A673 (cell line): ENCODE results near the gene KIF22. TPM values are rescaled to one million over a fixed set of nuclear protein-coding genes. Genes with fewer than 3 reads are reported as not detected.

Experiments
- BruUV-seq: library from RNA; stranded (reverse); fragments of 400-500 nt; replicated peaks from 2 replicates; lab custom pipeline; 2021; lab: Mats Ljungman, UMichigan
- CTCF ChIA-PET: fragments of 300-600 bp; sonication (Branson Sonifier 250); formaldehyde crosslinking; loops from one replicate; lab custom pipeline; 2022; ENCODE audit warnings: antibody characterized with exemption; lab: Charles Lee
- POLR2A ChIA-PET: fragments of 300-600 bp; sonication (Branson Sonifier 250); formaldehyde crosslinking; loops from one replicate; lab custom pipeline; 2022; ENCODE audit warnings: antibody characterized with exemption; ENCODE audit not compliant: low non-redundant PET; lab: Charles Lee
- DNase-seq: peaks from one replicate; pipeline ENCODE4 v3.0.0-alpha.2; 2015; ENCODE audit warnings: low spot score
- H3K27ac ChIP-seq: fragments of 200-600 bp; sonication (generic); 2 replicates; pipeline ENCODE4 v1.5.1; 2016; ENCODE audit warnings: mixed run types, low read depth, mild to moderate bottlenecking, mixed read lengths, antibody characterized with exemption, low read length; ENCODE audit not compliant: poor library complexity, severe bottlenecking
- H3K27me3 ChIP-seq: fragments of 200-600 bp; sonication (generic); replicated peaks from 2 replicates; pipeline ENCODE4 v1.6.1; 2017; ENCODE audit warnings: mixed run types, low read depth, mild to moderate bottlenecking, mixed read lengths, antibody characterized with exemption, low read length; ENCODE audit not compliant: insufficient read depth, poor library complexity
- H3K36me3 ChIP-seq: fragments of 200-600 bp; sonication (generic); 2 replicates; pipeline ENCODE4 v1.6.1; 2016; ENCODE audit warnings: mixed run types, mild to moderate bottlenecking, mixed read lengths, antibody characterized with exemption, low read length; ENCODE audit not compliant: insufficient read depth, poor library complexity, severe bottlenecking
- H3K4me1 ChIP-seq: fragments of 200-600 bp; sonication (generic); 2 replicates; pipeline ENCODE4 v1.6.1; 2017; ENCODE audit warnings: mixed run types, mild to moderate bottlenecking, mixed read lengths, antibody characterized with exemption, low read length; ENCODE audit not compliant: insufficient read depth, poor library complexity, severe bottlenecking
- H3K4me3 ChIP-seq: fragments of 200-600 bp; sonication (generic); 2 replicates; pipeline ENCODE4 v1.5.1; 2016; ENCODE audit warnings: low read depth, mixed run types, mild to moderate bottlenecking, mixed read lengths, low read length; ENCODE audit not compliant: poor library complexity, severe bottlenecking
- H3K9me3 ChIP-seq: fragments of 200-600 bp; sonication (generic); 2 replicates; pipeline ENCODE4 v1.6.1; 2016; ENCODE audit warnings: mixed run types, low read depth, mild to moderate bottlenecking, mixed read lengths, antibody characterized with exemption, low read length; ENCODE audit not compliant: poor library complexity, severe bottlenecking
- CTCF ChIP-seq: fragments of 300-800, 200-600 bp; sonication (generic); conservative IDR thresholded peaks from 2 replicates; pipeline ENCODE4 v1.5.1; 2017; ENCODE audit warnings: low read depth, mild to moderate bottlenecking, antibody characterized with exemption, low read length, moderate library complexity, mixed read lengths
- EZH2 ChIP-seq: fragments of 200-600 bp; sonication (generic); IDR thresholded peaks from 2 replicates; pipeline ENCODE4 v1.6.1; 2017; ENCODE audit warnings: borderline replicate concordance, low read depth, mild to moderate bottlenecking, mixed read lengths, antibody characterized with exemption, low read length; ENCODE audit not compliant: poor library complexity, severe bottlenecking
- intact Hi-C: fragments of 100-400 bp; cut with micrococcal nuclease; formaldehyde crosslinking; loops from one replicate; pipeline ENCODE4 v1.10.0; 2022; ENCODE audit not compliant: unreplicated experiment
- total RNA-seq: library from RNA; stranded (reverse); gene quantifications from 2 replicates; pipeline ENCODE4 v1.2.3, GENCODE V29; 2021

KIF22 gene
- total RNA-seq, 1 experiment from 2014 or later = 171 TPM

- peaks cover 48% of the 10 kb centered on the region for H3K4me1 ChIP-seq
- peak; percentile 50 for DNase-seq
- POLR2A ChIA-PET = no interaction called here
- intact Hi-C loops = loop anchor here (10.0 kb wide), 1 partner anchor 50 kb away; the partner anchor contains the start of gene CDIPT
- no peaks in the 10 kb centered on the region for H3K9me3 ChIP-seq
- TSS peak; percentile 48 for BruUV-seq
- no peak for TF ChIP-seq EZH2
- no peak for TF ChIP-seq CTCF
- CTCF ChIA-PET = interaction anchor here (0.6 to 1.5 kb wide), 5 partner anchors 8 to 216 kb away, joined by 3 to 22 read pairs (median 5); partner anchors contain the start of gene MAZ
- peaks cover 25% of the 10 kb centered on the region for H3K36me3 ChIP-seq
- no peaks in the 10 kb centered on the region for H3K27me3 ChIP-seq
- H3K4me3 ChIP-seq = peak overlapping the region; percentile 87
- H3K27ac ChIP-seq = peak overlapping the region; percentile 92
These were observed 24.6 kb downstream of the KIF22 start for GRCh38 chr16:29815032-29815721.

GRCh38 chr16:29815793-29816693 lies 25.5 kb downstream of the KIF22 start, which contains the start of gene PAGR1:
TSS of gene PAGR1 (plus strand) at chr16:29816152. CDS start at chr16:29816526, 374 bp downstream.
- H3K4me1 ChIP-seq = peaks cover 48% of the 10 kb centered on the region
- intact Hi-C loops = loop anchor here (2.0 to 10.0 kb wide), 2 partner anchors 49 to 115 kb away; partner anchors contain the start of gene CDIPT

More at GRCh38 chr16:29815793-29816693, 25.5 kb downstream of the KIF22 start, which contains the start of gene PAGR1:
- peak within 1 kb of the TSS; percentile 87 for H3K4me3 ChIP-seq
- peaks cover 22% of the 10 kb centered on the region for H3K36me3 ChIP-seq
- H3K9me3 ChIP-seq = no peaks in the 10 kb centered on the region
- peak; percentile 99 for DNase-seq
- POLR2A ChIA-PET = no interaction called here
- TF ChIP-seq CTCF (peak; percentile 93), EZH2 (no peak)
- BruUV-seq = TSS peak; percentile 21
- CTCF ChIA-PET = interaction anchor here (0.6 to 1.5 kb wide), 5 partner anchors 9 to 217 kb away, joined by 3 to 22 read pairs (median 5); partner anchors contain the start of gene MAZ
- peak within 1 kb of the TSS; percentile 92 for H3K27ac ChIP-seq
- no peaks in the 10 kb centered on the region for H3K27me3 ChIP-seq
